A549 treated with AZD9567 at 1 μM for 4 hours (cell line): ENCODE results near the gene OBI1. TPM values are rescaled to one million over a fixed set of nuclear protein-coding genes. Genes with fewer than 3 reads are reported as not detected.

ENCODE experiments used
- total RNA-seq: library from RNA; stranded (reverse); fragments of 200-300 nt; extraction: Qiagen RNA extraction; gene quantifications from 5 replicates; pipeline ENCODE4 v1.2.3, GENCODE V29; 2022; ENCODE audit not compliant: insufficient read depth

The OBI1 gene
- total RNA-seq = 8.9 to 10.5 TPM (median 9.1 TPM) in 5 replicates

GRCh38 chr13:78658630-78659449 is at the start of gene OBI1:
Gene OBI1, minus strand, starts transcription at chr13:78659155. Its CDS starts 35 bp downstream, at chr13:78659120.

GRCh38 chr13:78603240-78603957 is 55.6 kb downstream of the OBI1 start, which contains the start of gene POU4F1:
Gene POU4F1, minus strand, starts transcription at chr13:78603552. Its CDS starts 226 bp downstream, at chr13:78603326.

Other genes with a start within 250 kb of the OBI1 start
- gene POU4F1, start 55.6 kb downstream of the OBI1 start, total RNA-seq = 0.56 to 1.1 TPM (median 0.77 TPM) in 5 replicates